Small intestine (tissue), 7 donors: ENCODE data around the gene SCARF2. TPM values are rescaled to one million over a fixed set of nuclear protein-coding genes. Genes with fewer than 3 reads are reported as not detected.

Experiments used
- DNase-seq, 2 donors: peaks; one replicate each; pipeline versions ENCODE4 v3.0.0 to v3.0.0-alpha.2; 2013
- FAIRE-seq: peaks from 2 replicates; lab custom pipeline; 2012; peaks lifted over from hg19 to GRCh38; lab: Jason Lieb, UNC
- H3K27ac ChIP-seq, 3 donors: one replicate each; pipeline ENCODE4 v1.5.1; 2013; ENCODE audit warnings: low read length in 2 of 3, mild to moderate bottlenecking in 2 of 3, control low read depth in 1 of 3, inconsistent platforms in 1 of 3, low read depth in 1 of 3, moderate library complexity in 1 of 3
- H3K27me3 ChIP-seq, 3 donors: one replicate each; pipeline ENCODE4 v1.6.1; 2013; ENCODE audit warnings: low read length in 3 of 3, inconsistent platforms in 1 of 3; ENCODE audit not compliant: control insufficient read depth in 3 of 3, insufficient read depth in 3 of 3
- H3K36me3 ChIP-seq, 3 donors: one replicate each; pipeline ENCODE4 v1.6.1; 2013; ENCODE audit warnings: low read length in 3 of 3, inconsistent platforms in 1 of 3, low read depth in 1 of 3, mild to moderate bottlenecking in 1 of 3, moderate library complexity in 1 of 3; ENCODE audit not compliant: control insufficient read depth in 3 of 3, insufficient read depth in 2 of 3
- H3K4me1 ChIP-seq, 3 donors: one replicate each; pipeline ENCODE4 v1.6.1; 2013; ENCODE audit warnings: low read length in 2 of 3, inconsistent platforms in 1 of 3, low read depth in 1 of 3, mild to moderate bottlenecking in 1 of 3, moderate library complexity in 1 of 3; ENCODE audit not compliant: control insufficient read depth in 3 of 3, insufficient read depth in 2 of 3
- H3K4me3 ChIP-seq, 3 donors: one replicate each; pipeline ENCODE4 v1.5.1; 2013; ENCODE audit warnings: low read length in 3 of 3, control low read depth in 1 of 3, inconsistent platforms in 1 of 3, low read depth in 1 of 3, mild to moderate bottlenecking in 1 of 3, moderate library complexity in 1 of 3
- H3K9me3 ChIP-seq, 2 donors: one replicate each; pipeline ENCODE4 v1.6.1; 2013; ENCODE audit warnings: low read depth in 1 of 2, low read length in 1 of 2; ENCODE audit not compliant: control insufficient read depth in 2 of 2, insufficient read depth in 1 of 2
- WGBS, 3 donors: extraction: QIAGEN DNeasy Blood & Tissue Kit; methylation state at CpG; one replicate each; pipeline ENCODE4 v1.1.7; 2013; 5-methylcytosine and 5-hydroxymethylcytosine counted together
- polyA plus RNA-seq, 4 donors: library from polyadenylated mRNA; stranded (reverse) in 3 of 4; unstranded in 1 of 4; fragments of 200-250 nt in 3 of 4; fragments of 120-200 nt in 1 of 4; gene quantifications; one replicate each; pipeline versions ENCODE4 v1.2.1 to v1.2.3, GENCODE V29; 2013
- donor health status: healthy with polysubstance abuse.
- donor health status: control.
- donor health status: control.
- donor health status: Bipolar disorder and iron deficiency.
- donor health status: healthy.

SCARF2 gene
- polyA plus RNA-seq, 4 donors, result 0.22 to 3.1 (median 1.5) TPM

GRCh38 chr22:20439556-20439927, 1.9 kb upstream of the SCARF2 start:
- H3K9me3 ChIP-seq, result no peaks in the 10 kb centered on the region
- FAIRE-seq, result no peak
- no peak overlapping the region for H3K27ac ChIP-seq
- peaks cover 15 to 46% (median 19%) of the 10 kb centered on the region in 3 donors for H3K27me3 ChIP-seq
- DNase-seq, result no peak
- WGBS, 3 donors, result 87 to 91% (median 87%) methylated on average over 4 of the region's 4 CpGs
- peaks cover 0 to 43% (median 3%) of the 10 kb centered on the region in 3 donors for H3K36me3 ChIP-seq
- H3K4me1 ChIP-seq, result peaks cover 0 to 21% (median 0%) of the 10 kb centered on the region in 3 donors
- no peak overlapping the region for H3K4me3 ChIP-seq

DNA sequence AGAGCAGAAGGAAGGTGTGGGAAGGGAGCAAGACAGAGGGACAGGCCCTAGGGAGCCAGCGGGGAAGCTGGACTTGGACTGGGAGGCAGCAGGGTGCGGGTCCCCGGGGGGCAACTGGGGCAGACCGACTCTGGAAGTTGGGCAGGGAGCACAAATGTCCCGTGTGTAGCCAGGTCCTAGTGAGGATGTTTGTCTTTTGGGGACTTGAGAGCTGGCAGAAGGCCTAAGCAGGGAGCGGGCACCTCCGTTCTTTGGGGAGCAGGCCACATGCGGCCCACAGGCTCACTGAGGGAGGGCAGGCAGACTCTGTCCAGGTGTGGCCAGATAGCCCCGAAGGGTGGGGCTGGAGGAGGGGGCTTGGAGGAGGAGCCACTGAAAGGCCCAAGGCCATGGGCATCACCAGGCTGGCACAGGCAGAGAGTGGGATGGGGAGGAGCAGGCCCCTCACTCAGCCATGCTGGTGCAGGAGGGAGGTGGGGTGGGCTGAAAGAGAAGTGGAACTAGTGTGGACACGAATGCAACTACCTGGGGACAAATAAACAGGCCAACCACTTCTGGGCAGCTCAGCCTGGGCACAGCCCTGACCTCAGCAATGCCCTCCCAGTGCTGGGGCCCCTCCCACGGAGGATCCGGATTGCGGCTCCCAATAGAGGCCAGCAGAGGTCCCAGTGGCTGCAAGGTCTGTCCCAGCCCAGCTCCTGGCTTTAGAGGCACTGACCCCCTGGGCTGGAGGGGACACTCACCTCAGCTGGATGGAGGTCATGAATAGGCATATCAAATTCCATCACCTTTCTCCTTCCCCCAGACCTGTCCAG, 1.3 kb upstream of the SCARF2 start:
- WGBS, 3 donors, result 61 to 68% (median 61%) methylated on average over 13 of the region's 13 CpGs
- peak overlapping the region in 1 of 3 donors; percentile 74 for H3K27ac ChIP-seq
- peaks cover 0 to 38% (median 3%) of the 10 kb centered on the region in 3 donors for H3K36me3 ChIP-seq
- peak overlapping the region in 1 of 3 donors; percentile 52 for H3K4me3 ChIP-seq
- no peak for DNase-seq
- peaks cover 0 to 21% (median 0%) of the 10 kb centered on the region in 3 donors for H3K4me1 ChIP-seq
- H3K9me3 ChIP-seq, result no peaks in the 10 kb centered on the region
- H3K27me3 ChIP-seq, result peaks cover 15 to 52% (median 20%) of the 10 kb centered on the region in 3 donors
- no peak for FAIRE-seq

DNA sequence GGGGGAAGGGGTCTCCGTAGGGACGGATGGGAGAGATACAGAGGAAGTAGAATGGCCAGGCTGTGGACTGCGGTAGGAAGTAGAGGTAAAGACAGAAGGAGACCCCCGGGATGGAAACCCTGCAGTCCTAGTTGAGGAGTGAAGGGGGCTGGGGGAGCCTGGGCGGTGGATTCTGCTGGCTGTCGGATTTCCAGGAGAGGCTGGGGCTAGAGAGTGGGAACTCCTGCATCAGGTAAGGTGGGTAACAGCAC, 727 bp upstream of the SCARF2 start:
- no peak for FAIRE-seq
- WGBS, 3 donors, result 33 to 48% (median 45%) methylated on average over 6 of the region's 6 CpGs
- peaks cover 0 to 21% (median 0%) of the 10 kb centered on the region in 3 donors for H3K4me1 ChIP-seq
- H3K4me3 ChIP-seq, result peak overlapping the region in 2 of 3 donors; percentile 30 to 52
- peaks cover 0 to 36% (median 3%) of the 10 kb centered on the region in 3 donors for H3K36me3 ChIP-seq
- H3K27ac ChIP-seq, result peak overlapping the region in 2 of 3 donors; percentile 49 to 74
- H3K27me3 ChIP-seq, result peaks cover 15 to 57% (median 23%) of the 10 kb centered on the region in 3 donors
- H3K9me3 ChIP-seq, result no peaks in the 10 kb centered on the region
- DNase-seq, result no peak

DNA sequence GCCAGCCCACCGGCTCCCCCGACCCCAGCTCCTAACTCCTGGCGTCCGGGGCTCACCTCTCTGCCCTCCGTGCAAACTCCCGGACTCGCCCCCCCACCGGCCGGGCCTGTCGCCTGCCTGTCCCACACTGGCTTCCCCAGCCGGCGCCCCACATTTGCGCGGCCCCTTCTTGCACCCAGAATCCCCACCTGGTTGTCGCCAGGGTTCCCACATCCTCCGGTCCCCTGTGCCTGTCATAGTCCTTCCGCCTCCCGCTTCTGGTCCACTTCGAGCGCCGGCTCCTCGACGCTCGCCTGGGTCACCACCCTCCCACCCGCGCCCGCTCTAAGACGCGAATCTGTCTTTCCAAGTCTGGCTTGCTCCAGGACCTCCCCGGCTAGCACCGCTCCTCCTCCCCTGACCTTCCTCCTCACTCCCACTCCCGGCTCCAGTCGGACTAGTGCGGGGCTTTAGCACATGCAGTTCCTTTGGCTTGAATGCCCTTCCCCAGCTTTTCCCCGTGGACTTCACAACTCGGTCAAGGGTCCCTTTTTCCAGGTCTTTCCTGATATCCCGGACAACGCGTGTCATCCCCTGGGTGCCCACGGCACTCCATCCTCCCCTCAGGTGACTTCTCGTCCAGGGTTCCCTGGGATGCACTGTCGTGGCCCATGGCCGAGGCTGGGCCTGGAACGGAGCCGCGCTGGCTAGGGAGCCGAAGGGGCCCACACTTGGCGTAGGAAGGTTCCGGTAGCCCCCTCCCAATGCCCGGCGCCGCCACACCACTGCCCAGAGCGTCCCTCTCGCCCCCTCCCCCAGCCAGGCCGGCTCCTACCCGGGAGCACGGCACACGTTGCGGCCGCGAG, 635 bp downstream of the SCARF2 start:
- H3K27ac ChIP-seq, result peak overlapping the region in 2 of 3 donors; percentile 53 to 60
- 2 to 3% (median 2%) methylated on average over 45 to 61 of the region's 61 CpGs for WGBS, 3 donors

GRCh38 chr22:20436307-20436767, 1.3 kb downstream of the SCARF2 start:
- H3K4me3 ChIP-seq, result peak overlapping the region; percentile 14 to 64 (median 46)

More for the DNA sequence above, 635 bp downstream of the SCARF2 start:
- FAIRE-seq (no peak), DNase-seq (no peak)
- Histone ChIP-seq H3K4me3 (peak overlapping the region; percentile 14 to 64 (median 46)), H3K4me1 (peaks cover 0 to 21% (median 0%) of the 10 kb centered on the region in 3 donors), H3K36me3 (peaks cover 0 to 34% (median 0%) of the 10 kb centered on the region in 3 donors), H3K27me3 (peaks cover 17 to 70% (median 27%) of the 10 kb centered on the region in 3 donors), H3K9me3 (peaks cover 0 to 3% of the 10 kb centered on the region in 2 donors)

DNA sequence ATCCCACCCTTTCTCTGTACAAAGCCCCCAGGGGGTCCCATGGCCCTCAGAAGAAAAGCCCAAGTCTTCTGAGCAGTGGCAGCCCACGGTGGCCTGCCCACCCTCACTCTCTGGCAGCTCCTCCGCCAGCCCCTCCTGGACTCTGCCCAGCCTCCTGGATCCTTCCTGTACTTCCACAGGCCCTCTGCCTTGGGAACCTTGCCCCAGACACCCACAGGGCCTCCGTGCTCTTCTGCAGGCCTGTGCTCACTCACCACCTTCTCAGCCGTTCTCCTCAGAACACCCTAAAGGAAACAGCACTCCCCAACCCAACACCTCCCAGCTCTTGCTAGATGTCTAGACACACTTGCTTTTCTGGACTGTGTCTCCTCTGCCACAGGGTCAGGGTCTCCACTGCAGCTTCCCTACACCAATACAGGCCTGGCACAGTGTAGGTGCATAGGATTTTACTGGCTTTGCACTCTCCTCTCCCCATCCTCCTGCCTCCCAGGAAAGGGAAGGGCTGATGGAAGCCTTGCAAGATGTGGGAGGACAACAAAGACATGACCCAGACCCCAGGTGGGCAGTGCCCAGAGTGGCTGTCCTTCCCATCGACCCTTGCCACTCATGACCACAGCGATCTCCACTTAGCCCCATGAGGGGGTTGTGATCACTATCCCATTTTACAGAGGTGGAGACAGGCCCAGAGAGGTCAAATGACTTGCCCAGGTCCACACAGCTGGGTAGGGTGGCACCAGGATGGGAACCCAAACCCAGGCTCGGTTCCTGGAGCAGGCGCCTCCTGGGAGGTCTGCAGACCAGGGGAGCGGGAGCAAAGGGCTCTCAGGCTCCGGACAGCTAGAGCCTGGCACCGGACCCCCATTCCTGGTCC, 2.0 kb downstream of the SCARF2 start:
- Histone ChIP-seq H3K9me3 (peaks cover 0 to 3% of the 10 kb centered on the region in 2 donors), H3K36me3 (peaks cover 0 to 24% (median 0%) of the 10 kb centered on the region in 3 donors), H3K27ac (no peak overlapping the region), H3K27me3 (peaks cover 24 to 83% (median 38%) of the 10 kb centered on the region in 3 donors), H3K4me3 (peak overlapping the region in 2 of 3 donors; percentile 23 to 46), H3K4me1 (peaks cover 1 to 23% (median 4%) of the 10 kb centered on the region in 3 donors)
- DNase-seq, result no peak
- 52 to 60% (median 54%) methylated on average over 10 to 11 of the region's 11 CpGs for WGBS, 3 donors
- no peak for FAIRE-seq

More at GRCh38 chr22:20436307-20436767, 1.3 kb downstream of the SCARF2 start:
- FAIRE-seq (no peak), DNase-seq (peak in 1 of 2 donors; percentile 54)
- 0 to 2% (median 1%) methylated on average over 13 to 56 of the region's 56 CpGs for WGBS, 3 donors
- Histone ChIP-seq H3K27ac (peak overlapping the region in 2 of 3 donors; percentile 53 to 60), H3K27me3 (peaks cover 19 to 77% (median 32%) of the 10 kb centered on the region in 3 donors), H3K9me3 (peaks cover 0 to 3% of the 10 kb centered on the region in 2 donors), H3K4me1 (peaks cover 0 to 21% (median 2%) of the 10 kb centered on the region in 3 donors), H3K36me3 (peaks cover 0 to 30% (median 0%) of the 10 kb centered on the region in 3 donors)

DNA sequence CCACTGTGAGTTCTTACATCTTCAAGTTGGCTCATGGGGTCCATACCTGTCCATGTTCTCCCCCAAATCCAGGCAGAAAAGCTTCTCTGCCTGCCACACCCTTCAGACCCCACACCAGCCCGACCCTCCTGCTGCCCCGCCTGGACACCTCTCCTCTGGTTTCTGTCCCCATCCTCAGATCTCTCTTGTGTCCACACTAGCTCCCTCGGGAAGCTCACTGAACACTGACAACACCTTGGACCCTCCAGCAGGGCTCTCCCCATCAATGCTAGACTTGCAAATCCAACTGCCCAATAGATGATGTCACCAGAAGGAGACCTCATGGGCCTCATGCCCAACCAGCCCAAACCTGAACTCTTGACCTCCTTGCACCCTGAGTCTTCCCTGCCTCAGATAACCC, 2.9 kb downstream of the SCARF2 start:
- Histone ChIP-seq H3K4me1 (peaks cover 1 to 32% (median 6%) of the 10 kb centered on the region in 3 donors), H3K36me3 (peaks cover 0 to 22% (median 0%) of the 10 kb centered on the region in 3 donors), H3K27ac (no peak overlapping the region), H3K4me3 (no peak overlapping the region), H3K9me3 (peaks cover 0 to 3% of the 10 kb centered on the region in 2 donors), H3K27me3 (peaks cover 28 to 89% (median 38%) of the 10 kb centered on the region in 3 donors)
- FAIRE-seq (no peak), DNase-seq (no peak)
- WGBS, 3 donors, result 80 to 92% (median 91%) methylated on average over 3 of the region's 3 CpGs
